Activated naive CD4-positive, alpha-beta T cell treated with anti-CD3 and anti-CD28 coated beads, Interleukin-2, amount 50 U/mL, for 16 hours (primary cell): ENCODE results near the gene TBL1X.
"Not testable (repeated sequence)": the region's sequence is repeated elsewhere in the genome, so short reads cannot be mapped to it uniquely, and the experiment has no call there.

Source experiments
- DNase-seq: peaks from one replicate; pipeline ENCODE4 v3.0.0-alpha.2; 2020

The TBL1X gene

DNA sequence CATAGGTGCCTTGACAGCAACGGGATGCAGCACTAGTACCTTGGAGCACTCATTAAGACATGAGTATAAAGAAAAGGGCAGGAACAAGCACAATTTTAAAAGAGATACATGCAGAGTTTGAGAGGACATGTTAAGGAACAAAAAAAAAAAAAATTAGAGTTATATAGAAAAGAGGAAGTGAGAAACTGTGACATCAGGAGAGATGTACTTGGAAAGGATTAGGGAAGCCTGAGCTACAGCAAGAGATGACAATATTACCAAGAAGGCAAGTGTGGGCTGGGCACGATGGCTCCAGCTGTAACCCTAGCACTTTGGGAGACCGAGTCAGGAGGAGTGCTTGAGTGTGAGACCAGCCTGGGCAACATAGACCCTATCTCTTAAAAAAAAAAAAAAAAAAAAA lies 263.4 kb downstream of the TBL1X start:
- DNase-seq: no peak

DNA sequence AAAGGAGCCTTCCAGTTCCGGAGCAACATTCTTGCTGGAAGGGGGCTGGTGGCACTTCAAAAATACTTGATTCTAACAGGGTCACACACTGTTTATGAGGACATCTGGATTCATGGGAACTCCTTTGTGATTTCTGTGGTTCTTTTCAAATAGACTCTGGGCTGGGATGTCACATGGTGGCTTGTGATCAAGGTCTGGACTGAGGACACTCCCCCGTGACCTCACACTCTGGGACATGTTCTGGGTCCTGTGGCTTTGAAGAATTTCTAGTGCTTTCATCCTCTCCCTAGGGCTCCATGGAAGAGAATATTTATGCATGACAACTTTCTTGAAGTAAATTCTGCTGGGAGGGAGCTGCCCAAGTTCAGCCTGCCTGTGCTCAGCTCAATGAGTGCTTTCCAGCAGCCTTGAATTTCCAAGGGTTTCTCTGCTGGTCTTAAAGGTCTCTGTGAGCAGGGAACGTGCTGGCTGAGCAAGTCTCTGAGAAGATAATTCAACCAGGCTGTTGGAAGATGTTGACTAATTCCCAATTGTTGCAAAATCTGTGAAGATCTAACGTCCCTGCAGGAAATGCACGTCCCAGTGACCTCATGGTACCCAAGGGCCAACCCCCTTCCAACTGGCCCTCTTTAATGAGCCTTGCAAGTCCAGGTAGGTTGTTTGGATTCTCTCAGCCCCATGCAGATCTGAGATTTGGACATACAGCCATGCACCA lies 264.5 kb downstream of the TBL1X start:
- DNase-seq: no peak

DNA sequence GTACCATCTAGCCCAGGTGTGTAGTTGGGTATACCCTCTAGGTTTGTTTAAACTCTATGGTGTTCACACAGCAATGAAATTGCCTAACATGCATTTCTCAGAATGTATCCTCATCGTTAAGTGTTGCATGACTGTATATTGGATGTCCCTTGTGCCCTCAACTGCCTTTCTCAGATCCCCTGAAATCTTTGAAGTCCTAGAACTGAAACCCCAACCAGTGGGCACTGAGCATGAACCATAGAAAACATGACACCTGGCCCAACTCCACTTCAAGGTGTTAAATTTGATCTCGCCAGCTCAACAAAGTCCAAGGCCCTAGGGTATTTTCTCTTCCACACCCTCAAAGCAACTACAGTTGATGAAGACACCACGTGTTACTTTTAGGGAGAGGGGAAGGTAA lies 265.2 kb downstream of the TBL1X start:
- DNase-seq: no peak

DNA sequence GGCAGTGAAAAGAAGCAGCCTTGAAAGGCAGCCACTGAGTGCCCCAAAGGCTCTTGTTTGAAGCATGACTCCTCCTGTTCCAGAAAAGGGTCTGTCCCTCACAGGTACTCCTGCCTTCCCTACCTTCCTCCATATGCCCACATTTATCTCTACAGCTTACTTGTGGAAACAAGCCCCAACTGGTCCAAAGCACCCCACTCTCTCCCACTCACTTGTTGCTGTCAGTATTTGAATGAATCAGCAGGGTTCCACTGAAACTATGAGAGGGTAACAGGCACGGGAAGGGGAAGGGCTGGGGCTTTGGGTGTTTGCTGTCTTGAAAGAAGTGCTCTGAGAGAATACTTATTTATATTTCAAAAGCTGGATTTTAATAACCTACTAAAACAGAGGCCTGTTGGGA lies 265.9 kb downstream of the TBL1X start:
- DNase-seq: no peak

DNA sequence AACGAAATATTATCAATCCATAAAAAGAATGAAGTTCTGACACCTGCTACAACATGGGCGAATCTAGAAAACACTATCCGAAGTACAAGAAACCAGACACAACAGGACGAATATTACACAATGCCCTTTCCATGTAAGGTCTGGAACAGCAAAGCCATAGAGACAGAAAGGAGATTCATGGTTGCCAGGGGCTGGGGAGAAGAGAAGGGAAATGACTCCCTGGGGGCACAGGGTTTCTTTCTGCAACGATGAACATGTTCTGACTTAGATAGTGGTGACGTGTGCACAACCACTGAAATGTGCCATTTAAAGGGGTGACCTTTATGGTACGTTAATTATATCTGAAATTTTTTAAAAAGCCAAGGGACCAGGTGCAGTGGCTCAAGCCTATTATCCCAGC lies 272.5 kb downstream of the TBL1X start:
- no peak for DNase-seq

DNA sequence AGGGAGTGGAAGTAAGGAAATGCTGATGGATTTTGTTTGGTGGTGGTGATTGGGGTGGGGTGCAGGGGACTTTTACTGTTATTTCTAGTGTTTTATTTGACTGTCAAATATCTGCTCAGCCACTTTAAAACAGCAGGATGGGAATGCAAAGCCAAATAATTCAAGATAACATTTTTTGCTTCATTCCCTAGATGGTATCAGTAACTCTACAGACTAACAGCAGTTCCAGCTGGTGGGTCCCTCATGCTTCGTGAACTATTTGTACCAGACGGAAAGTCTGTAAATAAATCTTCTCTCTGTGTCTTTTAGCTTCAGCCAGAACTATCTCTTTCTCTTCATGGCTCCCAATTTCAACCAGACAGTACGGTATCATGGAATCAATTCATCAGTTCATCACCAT lies 273.3 kb downstream of the TBL1X start:
- no peak for DNase-seq

DNA sequence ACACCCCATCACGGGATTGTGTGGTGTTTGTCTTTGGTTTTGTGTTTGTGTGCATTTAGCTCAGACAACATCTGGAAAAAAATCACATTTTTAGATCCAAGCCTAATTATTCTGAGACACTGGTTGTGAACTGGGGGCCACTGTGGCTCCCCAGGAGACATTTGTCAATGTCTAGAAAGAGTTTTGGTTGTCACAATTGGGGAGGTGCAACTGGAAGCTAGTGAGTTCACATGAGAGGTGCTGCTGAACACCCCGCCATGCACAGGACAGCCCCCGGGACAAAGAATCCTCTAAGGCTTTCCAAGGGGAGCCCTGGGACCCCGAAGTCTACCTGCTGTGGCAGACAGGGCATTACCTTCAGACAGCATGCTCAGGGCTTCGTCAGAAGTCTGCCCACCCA lies 274.3 kb downstream of the TBL1X start:
- DNase-seq: no peak

DNA sequence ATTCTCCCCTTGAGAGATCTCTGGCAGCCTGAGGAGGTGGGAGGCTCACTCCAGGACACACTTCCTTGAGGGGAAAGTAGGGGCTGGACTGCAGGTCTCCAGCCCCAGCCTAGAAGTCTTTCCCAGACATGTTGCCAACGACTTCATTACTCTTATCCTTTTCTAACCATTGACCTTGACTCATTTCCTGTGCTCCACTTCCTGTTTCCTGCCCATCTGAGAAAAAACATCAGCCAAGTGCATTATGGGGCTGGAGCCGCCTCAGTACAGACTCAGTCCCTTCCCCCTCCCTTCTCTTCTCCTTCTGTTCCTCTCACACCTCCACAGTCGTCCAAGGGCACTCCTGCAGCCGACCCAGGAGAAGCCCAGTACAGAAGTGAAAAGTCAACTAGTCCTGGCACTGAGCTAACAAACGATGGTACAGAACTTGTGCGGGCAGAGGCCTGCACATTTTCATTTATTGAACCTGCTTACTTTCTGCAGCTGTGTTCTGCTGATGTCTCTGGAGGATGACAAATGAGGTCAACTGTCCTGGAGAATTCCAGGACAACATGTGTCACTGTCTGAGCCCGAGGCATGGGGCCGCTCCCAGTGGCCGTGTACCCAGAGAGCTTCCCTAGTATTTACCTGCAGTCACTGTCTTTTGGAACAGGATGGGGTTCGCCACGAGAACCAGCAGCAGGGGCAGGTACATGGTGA lies 280.7 kb downstream of the TBL1X start:
- no peak for DNase-seq

DNA sequence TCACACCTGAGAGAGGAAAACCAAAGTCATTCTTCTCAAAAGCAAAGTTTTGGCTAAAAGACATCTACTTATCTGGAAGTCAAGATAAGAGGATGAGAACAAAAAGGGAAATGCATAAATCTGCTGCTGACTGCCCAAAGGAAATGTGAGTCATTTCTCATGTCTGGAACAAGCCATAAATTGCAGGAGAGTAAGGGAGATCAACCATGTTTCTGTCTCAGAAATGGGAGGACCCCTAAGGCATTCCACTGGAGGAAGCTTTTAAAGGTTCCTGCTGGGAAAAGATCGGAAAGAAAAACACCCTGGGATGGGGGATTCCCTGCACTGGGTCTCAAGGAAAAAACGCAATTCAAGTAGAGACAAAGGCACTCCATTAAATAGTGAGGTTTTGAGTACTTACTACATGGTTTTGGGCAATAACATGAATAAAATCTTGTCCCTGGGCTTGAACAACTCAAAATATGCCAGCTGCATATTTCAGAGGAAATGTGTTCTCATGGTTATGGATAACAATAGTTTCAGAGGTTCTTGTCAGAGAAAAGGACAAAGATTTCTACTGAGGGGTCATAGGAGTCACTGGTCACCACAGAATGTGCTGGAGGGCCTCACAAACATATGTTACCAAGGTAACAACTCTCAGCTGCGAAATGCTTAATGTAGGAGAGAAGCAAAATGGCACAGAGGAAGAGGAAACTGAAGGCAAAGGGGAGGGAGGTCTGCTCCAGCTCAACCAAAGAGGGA lies 281.5 kb downstream of the TBL1X start:
- no peak for DNase-seq

DNA sequence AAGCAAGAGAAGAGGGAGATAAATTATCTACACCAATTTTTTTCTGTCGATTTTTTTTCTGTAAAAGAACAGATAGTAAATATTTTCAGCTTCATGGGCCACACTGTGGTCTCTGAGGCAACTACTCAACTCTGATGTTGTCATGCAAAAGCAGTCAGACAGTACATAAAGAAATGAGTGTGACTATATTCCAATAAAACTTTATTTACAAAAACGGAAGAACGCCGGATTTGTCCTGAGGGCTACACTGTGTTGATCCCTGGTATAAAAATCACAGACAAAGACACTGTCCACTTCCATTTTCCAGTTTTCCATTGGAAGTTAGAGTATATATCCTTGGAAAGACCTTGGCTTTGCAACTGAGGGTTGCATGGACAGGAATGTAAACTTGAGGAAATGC lies 282.8 kb downstream of the TBL1X start:
- DNase-seq: no peak

DNA sequence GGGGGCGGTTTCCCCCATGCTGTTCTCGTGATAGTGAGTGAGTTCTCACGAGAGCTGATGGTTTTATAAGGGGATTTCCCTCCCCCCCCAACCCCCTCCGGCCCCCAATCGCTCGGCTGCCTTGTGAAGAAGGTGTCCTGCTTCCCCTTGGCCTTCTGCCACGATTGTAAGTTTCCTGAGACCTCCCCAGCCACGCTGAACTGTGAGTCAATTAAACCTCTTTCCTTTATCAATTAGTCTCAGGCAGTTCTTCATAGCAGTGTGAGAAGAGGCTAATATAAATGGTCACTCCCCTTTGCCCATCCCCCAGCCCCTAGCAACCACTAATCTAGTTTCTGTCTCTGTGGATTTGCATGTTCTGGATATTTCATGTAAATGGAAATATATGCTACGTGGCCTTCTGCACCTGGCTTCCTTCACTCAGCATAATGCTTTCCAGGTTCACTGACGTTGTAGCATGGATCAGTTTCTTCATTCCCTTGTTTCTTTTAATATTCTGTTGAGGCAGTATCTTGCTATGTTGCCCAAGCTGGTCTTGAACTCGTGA lies 284.4 kb downstream of the TBL1X start:
- no peak for DNase-seq

DNA sequence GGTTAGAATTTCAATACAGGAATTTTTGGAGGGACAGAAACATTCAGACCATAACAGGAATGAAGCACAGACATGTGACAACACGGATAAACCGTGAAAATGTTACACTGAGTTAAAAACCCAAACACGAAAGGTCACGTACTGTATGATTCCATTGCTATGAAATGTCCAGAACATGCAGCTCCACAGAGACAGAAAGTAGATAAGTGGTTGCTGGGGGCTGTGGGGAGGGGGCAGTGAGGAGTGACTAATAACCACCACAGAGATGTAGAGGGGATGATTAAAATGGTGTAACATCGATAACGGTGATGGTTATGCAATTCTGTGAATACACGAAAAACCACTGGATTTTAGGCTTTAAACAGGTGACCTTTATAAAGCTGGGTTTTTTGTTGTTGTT lies 292.5 kb downstream of the TBL1X start:
- DNase-seq: no peak

DNA sequence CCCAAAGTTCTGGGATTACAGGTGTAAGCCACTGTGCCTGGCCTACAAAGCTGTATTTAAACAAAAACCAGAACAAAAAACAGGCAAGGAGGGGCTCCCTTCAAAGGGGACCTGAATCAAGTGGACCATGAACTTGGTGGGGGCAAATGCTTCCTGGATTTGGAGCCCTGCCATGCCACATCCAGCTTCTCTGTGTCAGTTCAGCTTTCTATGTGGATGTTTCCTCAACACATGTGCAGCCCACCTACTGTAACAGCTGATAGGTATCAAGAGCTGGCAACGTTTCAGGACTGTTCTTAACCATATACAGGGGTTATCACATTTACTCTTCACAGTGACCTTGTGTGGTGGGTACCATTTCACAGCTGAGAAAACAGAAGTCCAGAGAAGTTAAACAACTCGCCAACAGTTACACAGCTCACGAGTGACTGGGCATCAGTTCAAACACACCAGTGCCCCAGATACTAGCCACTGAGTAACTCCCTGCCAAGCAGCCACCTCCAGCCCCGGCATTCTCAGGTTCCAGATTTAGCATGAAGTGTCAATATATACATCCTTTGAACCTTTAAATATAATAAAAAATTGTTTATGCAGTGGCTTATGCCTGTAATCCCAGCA lies 293.3 kb downstream of the TBL1X start:
- no peak for DNase-seq

DNA sequence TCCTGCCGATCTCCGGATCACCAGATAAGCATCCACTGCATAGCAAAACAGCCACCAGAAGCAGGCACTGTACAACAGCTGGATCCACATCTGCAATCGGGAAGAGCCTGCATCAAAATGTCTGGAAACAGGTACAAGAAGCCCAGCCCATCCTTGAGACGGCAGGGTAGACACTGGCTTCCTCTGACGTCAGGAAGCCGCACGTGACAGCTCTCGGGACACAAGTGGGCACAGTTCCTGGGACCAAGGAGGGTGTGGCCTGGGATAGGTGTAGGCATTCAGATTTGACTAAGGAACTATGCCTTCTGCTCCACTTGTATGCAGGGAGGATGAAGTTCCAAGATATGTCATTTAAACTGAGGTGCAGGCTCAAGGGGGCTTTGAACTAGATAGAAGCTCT lies 294.5 kb downstream of the TBL1X start:
- no peak for DNase-seq

DNA sequence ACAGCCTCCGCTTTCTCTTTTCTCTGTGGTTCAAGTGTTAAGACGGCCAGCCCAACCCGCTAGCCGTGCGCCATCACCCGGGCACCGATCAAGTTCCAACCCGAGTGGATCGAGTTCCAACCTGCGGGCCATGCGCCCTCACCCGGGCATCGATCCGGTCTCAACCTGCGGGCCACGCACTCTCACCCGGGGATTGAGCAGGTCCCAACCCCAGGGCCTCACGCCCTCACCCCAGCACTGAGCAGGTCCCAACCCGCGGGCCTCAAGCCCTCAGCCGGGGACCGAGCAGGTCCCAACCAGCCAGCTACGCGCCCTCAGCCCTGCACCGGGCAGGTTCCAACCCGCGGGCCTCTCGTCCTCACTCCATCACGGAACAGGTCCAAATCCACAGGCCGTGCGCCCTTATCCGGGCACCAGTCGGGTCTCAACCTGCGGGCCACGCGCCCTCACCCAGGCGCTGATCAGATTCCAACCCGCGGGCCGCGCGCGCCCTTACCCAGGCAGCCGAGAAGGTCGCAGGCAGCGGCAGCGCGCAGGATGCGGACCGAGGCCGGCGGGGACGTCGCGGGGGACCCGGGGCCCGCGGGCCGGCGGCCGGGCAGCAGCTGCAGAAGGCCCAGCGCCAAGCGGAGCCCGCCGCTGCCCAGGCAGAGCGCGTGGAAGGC lies 300.3 kb downstream of the TBL1X start:
- no peak for DNase-seq

DNA sequence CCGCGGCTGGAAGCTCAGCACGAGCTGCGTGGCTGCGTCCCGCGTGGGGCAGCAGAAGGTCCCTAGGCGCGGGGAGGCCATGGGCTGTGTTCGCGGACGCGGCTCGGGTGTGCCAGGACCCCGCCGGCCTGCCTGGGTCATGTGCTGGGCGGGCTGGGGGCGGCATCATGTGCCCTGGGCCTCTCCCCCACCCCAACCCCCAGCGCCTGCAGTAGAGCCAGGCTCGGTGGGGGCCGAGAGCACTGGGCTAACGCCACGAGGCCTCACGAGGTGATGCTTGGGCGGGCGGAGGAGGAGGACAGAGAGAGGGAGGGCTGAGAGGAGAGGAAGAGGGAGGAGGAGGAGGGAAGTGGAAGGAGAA lies 300.9 kb downstream of the TBL1X start, which contains the start of gene GPR143:
TSS of gene GPR143 (minus strand) at position 111 of the 361 bp plus-strand sequence. CDS start at position 81, 30 bp downstream.
- DNase-seq: no peak

DNA sequence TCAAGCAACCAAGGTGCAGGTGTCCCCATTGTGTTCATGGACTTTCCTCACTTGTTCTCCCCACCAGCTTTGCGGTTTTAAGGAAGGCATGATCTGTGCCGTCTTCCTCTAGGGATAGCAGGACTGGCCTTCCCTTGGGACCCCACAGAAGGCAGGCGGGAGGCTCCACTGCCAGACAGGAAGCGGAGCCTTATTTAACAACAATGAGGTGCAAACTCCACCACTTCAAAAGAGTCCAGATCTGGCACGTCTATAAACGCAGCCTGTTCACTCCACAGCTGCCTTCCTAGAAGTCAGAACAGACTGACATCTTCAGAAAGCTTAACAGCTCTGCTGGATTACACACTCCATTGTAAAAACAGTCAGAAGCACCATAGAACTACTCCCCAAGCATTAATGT lies 302.5 kb downstream of the TBL1X start:
- DNase-seq: no peak

DNA sequence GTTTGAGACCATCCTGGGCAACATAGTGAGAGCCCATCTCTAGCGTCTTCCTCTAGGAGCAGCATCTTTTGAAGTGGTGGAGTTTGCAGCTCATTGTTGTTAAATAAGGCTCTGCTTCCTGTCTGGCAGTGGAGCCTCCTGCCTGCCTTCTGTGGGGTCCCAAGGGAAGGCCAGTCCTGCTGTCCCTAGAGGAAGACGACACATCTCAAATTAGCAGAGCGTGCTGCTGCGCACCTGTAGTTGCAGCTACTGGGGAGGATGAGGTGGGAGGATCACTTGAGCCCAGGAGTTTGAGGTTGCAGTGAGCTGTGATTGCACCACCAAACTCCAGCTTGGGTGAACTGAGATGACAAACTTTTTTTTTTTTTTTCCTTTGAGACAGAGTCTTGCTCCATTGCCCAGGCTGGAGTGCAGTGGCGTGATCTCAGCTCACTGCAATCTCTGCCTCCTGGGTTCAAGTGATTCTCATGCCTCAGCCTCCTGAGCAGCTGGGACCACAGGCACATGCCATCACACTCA lies 303.5 kb downstream of the TBL1X start:
- DNase-seq: not testable (repeated sequence)

DNA sequence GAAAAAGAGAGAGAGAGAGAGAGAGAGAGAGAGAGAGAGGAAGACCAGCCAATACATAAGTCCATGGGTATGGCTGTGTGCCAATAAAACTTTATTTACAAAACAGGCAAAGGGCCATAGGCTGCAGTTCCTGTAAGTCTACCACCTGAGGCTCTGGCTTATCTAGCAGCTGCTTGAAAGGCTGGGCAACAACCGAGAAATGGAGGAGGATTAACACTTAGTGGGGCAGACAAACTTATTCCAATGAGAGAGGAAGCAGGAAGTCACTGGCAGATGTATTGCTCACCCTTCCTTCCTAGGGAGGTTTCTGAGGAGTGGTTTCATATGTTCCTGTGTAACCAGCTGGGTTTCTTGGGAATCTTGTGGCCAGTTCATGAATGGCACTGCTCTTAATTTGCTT lies 305.5 kb downstream of the TBL1X start:
- DNase-seq: no peak

DNA sequence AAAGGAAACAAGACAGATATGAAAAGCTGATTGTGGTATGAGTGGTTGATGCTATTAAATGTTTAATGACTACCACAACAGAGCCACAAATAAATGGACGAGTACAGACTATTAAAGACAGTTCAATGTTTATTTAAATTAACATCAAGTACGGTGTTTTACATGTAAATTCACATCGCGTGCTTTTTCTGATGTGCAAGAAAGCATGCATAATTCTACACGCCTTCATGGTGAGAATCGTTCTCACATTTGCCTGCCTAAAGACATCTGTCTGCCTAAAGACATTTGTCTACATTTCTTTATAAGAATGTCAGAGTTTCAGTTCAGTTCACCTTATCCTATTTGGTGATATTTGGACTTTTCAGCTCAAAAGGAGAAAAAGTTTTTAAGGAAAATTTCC lies 308.1 kb downstream of the TBL1X start:
- no peak for DNase-seq

DNA sequence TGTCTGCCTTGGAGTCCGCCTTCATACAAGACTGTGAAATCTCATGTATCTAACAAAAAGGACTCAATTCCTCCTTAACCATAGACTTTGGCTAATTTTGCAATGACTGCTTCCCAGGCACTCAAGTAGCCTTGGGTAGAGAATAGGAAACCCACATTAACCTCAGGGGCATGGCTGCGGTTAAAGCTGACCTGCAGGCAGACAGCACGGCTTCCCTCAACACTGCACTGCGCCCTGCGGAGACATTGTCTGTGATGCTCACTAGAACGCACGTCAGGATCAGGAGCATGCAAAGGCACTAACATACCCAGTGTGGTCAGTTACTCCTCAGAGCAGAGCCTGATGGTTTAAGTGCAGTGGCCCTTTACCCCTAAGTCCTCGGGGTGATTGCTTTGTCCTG lies 311.1 kb downstream of the TBL1X start:
- DNase-seq: no peak

DNA sequence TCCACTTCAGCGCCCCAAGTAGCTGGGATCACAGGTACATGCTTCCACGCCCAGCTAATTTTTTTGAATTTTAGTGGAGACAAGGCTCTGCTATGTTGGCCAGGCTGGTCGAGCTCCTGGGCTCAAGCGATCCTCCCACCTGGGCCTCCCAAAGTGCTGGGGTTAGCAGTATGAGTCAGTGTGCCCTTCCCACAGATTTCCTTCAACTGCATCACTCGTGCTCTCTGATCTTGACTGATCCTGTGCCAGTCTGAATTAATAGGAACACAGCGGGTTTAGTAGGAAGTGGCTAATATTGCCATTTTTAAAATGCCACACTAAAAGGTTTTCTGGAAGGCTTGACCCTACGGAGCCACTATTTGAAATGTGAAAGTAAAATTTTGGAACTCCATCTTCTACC lies 317.1 kb downstream of the TBL1X start:
- no peak for DNase-seq

DNA sequence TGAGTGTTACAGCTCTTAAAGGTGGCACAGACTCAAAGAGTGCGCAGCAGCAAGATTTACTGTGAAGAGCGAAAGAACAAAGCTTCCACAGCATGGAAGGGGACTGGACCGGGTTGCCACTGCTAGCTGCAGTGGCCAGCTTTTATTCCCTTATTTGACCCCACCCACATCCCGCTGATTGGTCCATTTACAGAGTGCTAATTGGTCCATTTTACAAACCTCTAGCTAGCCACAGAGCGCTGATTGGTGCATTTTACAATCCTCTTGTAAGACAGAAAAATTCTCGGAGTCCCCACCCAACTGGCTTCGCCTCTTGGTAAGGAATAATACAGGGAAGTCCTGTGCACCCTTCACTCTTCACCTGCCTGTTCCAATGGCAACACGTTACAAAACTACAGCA lies 319.5 kb downstream of the TBL1X start:
- DNase-seq: no peak
